ENCODE results near the gene RNF187.
"Not testable (repeated sequence)": the region's sequence is repeated elsewhere in the genome, so short reads cannot be mapped to it uniquely, and the experiment has no call there.

Gene RNF187

DNA sequence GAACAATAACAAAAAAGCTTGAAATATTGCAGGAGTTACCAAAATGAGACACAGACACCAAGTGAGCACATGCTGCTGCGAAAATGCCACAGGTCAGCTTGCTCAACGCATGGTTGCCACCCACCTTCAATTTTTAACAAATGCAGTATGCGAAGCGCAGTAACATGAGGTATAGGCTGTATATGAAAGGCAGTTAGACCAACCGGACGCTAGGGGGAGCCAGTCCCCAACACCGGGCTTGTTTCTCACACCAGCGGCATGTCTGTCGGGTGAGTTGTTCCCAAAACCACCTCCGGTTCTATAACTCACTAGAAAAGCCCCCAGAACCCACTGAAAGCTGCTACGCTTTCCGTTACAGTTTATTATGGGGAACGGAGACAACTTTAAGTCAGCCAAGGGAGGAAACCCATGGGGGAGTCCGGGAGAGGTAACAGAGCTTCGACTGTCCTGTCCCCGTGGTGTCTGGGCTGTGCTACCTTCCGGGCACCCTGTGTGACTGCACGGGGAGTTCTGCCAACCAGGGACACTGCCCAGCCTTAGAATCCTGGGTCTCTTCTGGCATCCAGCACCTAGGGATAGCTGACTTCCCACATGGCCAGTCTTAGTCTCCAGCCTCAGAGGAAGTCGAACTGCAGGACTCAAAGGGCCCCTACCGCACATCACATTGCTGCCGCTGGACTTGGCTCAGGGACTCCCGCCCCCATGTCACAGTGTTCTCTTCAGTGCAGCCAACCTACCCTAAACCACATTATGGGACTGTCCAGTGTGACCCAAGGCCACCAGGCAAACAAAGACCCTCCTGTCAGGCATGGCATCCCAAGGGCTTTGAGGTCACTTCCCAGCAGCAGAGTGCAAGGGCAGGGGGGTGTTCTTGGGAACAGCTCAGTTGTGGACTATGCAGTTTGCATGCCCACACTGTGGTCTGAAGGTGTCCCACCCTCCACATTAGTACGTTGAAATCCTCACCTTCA is 14.0 kb downstream of the RNF187 start:
- Histone ChIP-seq H3K9ac (ENCODE audit: low read depth, low read length) (peak overlapping the region; percentile 13), H3K9me3 (replicated peaks; ENCODE audit: low read length) (no peaks in the 10 kb centered on the region), H3K4me2 (ENCODE audit: low read length) (peak overlapping the region; percentile 71), H3K36me3 (ENCODE audit: insufficient read depth, low read length) (peaks cover 4% of the 10 kb centered on the region), H3K4me1 (ENCODE audit: control insufficient read depth, insufficient read depth, low read length) (peaks cover 7% of the 10 kb centered on the region), H3K4me3 (ENCODE audit: low read length) (peak overlapping the region; percentile 48), H3K27me3 (ENCODE audit: control insufficient read depth, insufficient read depth, low read length) (no peaks in the 10 kb centered on the region)

GRCh38 chr1:228502522-228502921 is 15.3 kb downstream of the RNF187 start:
- Histone ChIP-seq H3K27me3 (ENCODE audit: control insufficient read depth, insufficient read depth, low read length) (no peaks in the 10 kb centered on the region), H3K4me3 (ENCODE audit: low read length) (no peak overlapping the region), H3K9me3 (replicated peaks; ENCODE audit: low read length) (no peaks in the 10 kb centered on the region), H3K9ac (ENCODE audit: low read depth, low read length) (no peak overlapping the region), H3K4me1 (ENCODE audit: control insufficient read depth, insufficient read depth, low read length) (peaks cover 7% of the 10 kb centered on the region), H3K36me3 (ENCODE audit: insufficient read depth, low read length) (no peaks in the 10 kb centered on the region), H3K4me2 (ENCODE audit: low read length) (no peak overlapping the region)

- peaks cover 29% of the 10 kb centered on the region for H3K27me3 ChIP-seq (ENCODE audit: control insufficient read depth, insufficient read depth, low read length)
- not testable (repeated sequence) for H3K4me3 ChIP-seq (ENCODE audit: low read length); H3K36me3 ChIP-seq (ENCODE audit: insufficient read depth, low read length); H3K9ac ChIP-seq (ENCODE audit: low read depth, low read length); H3K4me1 ChIP-seq (ENCODE audit: control insufficient read depth, insufficient read depth, low read length); H3K4me2 ChIP-seq (ENCODE audit: low read length); H3K9me3 ChIP-seq (replicated peaks; ENCODE audit: low read length)
Measured at GRCh38 chr1:228505944-228506343, 18.8 kb downstream of the RNF187 start.

DNA sequence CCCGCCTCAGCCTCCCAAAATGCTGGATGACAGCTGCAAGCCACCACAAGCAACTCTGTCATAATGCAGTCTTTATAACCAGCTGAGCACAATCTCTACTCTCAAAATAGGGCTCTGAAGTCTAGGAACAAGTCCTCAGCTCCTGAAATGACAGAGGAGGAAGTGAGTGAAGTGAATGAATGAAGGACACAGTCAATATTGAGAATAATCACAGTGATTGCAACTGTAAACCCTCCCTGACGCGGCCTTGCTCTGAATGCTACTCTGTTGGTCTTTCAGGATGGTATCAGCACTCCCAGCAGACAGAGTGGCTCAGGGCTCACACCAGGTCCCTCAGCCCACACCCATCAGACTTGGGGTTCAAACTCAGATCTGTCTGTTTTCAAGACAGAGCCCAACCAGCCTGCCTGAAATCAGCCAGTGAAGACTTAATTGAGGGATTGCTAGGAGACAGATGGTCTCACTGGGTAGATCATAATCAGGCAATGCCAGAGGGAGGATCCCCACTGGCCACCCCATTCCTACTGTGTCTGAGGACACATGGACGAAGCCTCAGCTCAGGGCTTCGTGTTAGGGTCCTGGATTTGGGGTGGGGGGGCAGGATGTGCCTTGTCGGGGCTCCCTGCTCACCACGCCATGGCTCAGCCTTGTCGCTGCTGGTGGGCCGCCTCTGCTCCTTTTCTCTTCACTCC is 20.9 kb downstream of the RNF187 start:
- Histone ChIP-seq H3K36me3 (ENCODE audit: insufficient read depth, low read length) (no peaks in the 10 kb centered on the region), H3K4me1 (ENCODE audit: control insufficient read depth, insufficient read depth, low read length) (no peaks in the 10 kb centered on the region), H3K9ac (ENCODE audit: low read depth, low read length) (no peak overlapping the region)

DNA sequence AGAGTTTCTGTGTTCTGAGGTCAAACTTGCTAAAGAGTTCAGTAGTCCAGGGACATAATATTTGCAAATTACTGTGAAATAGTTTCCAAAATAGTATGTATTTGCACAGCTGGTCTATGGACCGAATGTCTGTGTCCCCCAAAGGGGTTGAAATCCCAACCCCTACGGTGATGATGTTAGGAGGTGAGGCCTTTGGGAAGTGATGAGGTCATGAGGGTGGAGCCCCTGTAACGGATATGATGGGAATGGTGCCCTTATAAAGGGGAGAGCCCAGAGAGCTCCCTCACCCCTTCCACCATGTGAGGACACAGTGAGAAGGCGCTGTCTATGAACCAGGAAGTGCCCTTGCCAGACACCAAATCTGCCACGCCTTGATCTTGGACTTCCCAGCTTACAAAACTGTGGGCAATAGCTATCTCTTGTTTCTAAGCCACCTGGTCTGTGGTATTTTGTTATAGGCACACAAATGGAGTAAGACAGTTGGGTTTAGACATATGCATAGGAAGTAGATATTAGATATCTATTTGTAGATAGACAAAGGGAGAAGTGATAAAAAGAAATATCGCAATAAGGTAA is 21.7 kb downstream of the RNF187 start:
- Histone ChIP-seq H3K4me2 (ENCODE audit: low read length) (no peak overlapping the region), H3K9ac (ENCODE audit: low read depth, low read length) (no peak overlapping the region), H3K4me3 (ENCODE audit: low read length) (no peak overlapping the region), H3K9me3 (replicated peaks; ENCODE audit: low read length) (peaks cover 3% of the 10 kb centered on the region), H3K4me1 (ENCODE audit: control insufficient read depth, insufficient read depth, low read length) (no peaks in the 10 kb centered on the region), H3K36me3 (ENCODE audit: insufficient read depth, low read length) (no peaks in the 10 kb centered on the region), H3K27me3 (ENCODE audit: control insufficient read depth, insufficient read depth, low read length) (peaks cover 52% of the 10 kb centered on the region)

More for the DNA sequence above, 20.9 kb downstream of the RNF187 start:
- Histone ChIP-seq H3K4me2 (ENCODE audit: low read length) (no peak overlapping the region), H3K4me3 (ENCODE audit: low read length) (no peak overlapping the region), H3K27me3 (ENCODE audit: control insufficient read depth, insufficient read depth, low read length) (peaks cover 46% of the 10 kb centered on the region), H3K9me3 (replicated peaks; ENCODE audit: low read length) (peaks cover 3% of the 10 kb centered on the region)

- Histone ChIP-seq H3K36me3 (ENCODE audit: insufficient read depth, low read length) (no peaks in the 10 kb centered on the region), H3K4me1 (ENCODE audit: control insufficient read depth, insufficient read depth, low read length) (no peaks in the 10 kb centered on the region), H3K27me3 (ENCODE audit: control insufficient read depth, insufficient read depth, low read length) (peaks cover 57% of the 10 kb centered on the region), H3K9ac (ENCODE audit: low read depth, low read length) (no peak overlapping the region), H3K9me3 (replicated peaks; ENCODE audit: low read length) (peaks cover 3% of the 10 kb centered on the region), H3K4me3 (ENCODE audit: low read length) (no peak overlapping the region), H3K4me2 (ENCODE audit: low read length) (no peak overlapping the region)
Measured at GRCh38 chr1:228510101-228510802, 23.1 kb downstream of the RNF187 start.

DNA sequence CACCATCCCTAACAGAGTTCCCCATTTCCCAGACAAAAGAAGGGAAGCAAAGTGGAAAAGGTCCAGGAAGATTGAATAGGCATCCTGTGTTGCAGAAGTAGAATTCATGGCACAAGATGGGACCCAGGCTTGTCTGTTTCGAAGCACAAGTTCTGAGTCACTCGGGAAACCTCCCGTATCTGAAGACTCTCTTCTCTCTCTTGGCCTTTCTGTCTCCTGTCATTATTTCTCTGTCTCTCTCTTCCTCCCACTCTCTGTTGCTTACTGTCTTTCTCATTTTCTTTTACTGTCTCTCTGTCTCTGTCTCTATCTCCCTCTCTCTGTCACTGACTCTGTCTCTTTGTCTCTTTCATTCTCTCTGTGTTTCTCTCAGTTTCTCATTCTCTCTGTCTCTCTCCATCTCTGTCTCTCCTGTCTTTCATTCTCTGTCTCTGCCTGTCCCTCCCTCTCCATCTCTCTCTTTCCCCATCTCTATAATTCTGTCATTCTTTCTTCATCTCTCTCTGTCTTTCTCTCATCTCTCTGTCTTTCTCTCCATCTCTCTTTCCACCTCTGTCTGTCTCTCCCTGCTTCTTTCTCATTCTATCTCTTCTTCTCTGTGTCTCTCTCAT is 23.7 kb downstream of the RNF187 start:
- Histone ChIP-seq H3K36me3 (ENCODE audit: insufficient read depth, low read length) (no peaks in the 10 kb centered on the region), H3K4me2 (ENCODE audit: low read length) (no peak overlapping the region), H3K4me3 (ENCODE audit: low read length) (no peak overlapping the region), H3K27me3 (ENCODE audit: control insufficient read depth, insufficient read depth, low read length) (peaks cover 63% of the 10 kb centered on the region), H3K9ac (ENCODE audit: low read depth, low read length) (no peak overlapping the region), H3K9me3 (replicated peaks; ENCODE audit: low read length) (peaks cover 3% of the 10 kb centered on the region), H3K4me1 (ENCODE audit: control insufficient read depth, insufficient read depth, low read length) (no peaks in the 10 kb centered on the region)

- H3K9ac ChIP-seq (ENCODE audit: low read depth, low read length), result no peak overlapping the region
- H3K4me2 ChIP-seq (ENCODE audit: low read length), result no peak overlapping the region
- no peaks in the 10 kb centered on the region for H3K36me3 ChIP-seq (ENCODE audit: insufficient read depth, low read length)
- H3K9me3 ChIP-seq (replicated peaks; ENCODE audit: low read length), result peaks cover 3% of the 10 kb centered on the region
- H3K4me1 ChIP-seq (ENCODE audit: control insufficient read depth, insufficient read depth, low read length), result no peaks in the 10 kb centered on the region
- H3K4me3 ChIP-seq (ENCODE audit: low read length), result no peak overlapping the region
- H3K27me3 ChIP-seq (ENCODE audit: control insufficient read depth, insufficient read depth, low read length), result peaks cover 72% of the 10 kb centered on the region
Measured at GRCh38 chr1:228511546-228512445, 24.6 kb downstream of the RNF187 start.

- peaks cover 82% of the 10 kb centered on the region for H3K27me3 ChIP-seq (ENCODE audit: control insufficient read depth, insufficient read depth, low read length)
- no peaks in the 10 kb centered on the region for H3K4me1 ChIP-seq (ENCODE audit: control insufficient read depth, insufficient read depth, low read length)
- no peak overlapping the region for H3K4me2 ChIP-seq (ENCODE audit: low read length)
- H3K4me3 ChIP-seq (ENCODE audit: low read length), result no peak overlapping the region
- H3K36me3 ChIP-seq (ENCODE audit: insufficient read depth, low read length), result no peaks in the 10 kb centered on the region
- H3K9me3 ChIP-seq (replicated peaks; ENCODE audit: low read length), result peaks cover 3% of the 10 kb centered on the region
- no peak overlapping the region for H3K9ac ChIP-seq (ENCODE audit: low read depth, low read length)
Measured at GRCh38 chr1:228512781-228513198, 25.6 kb downstream of the RNF187 start.

- Histone ChIP-seq H3K4me1 (ENCODE audit: control insufficient read depth, insufficient read depth, low read length) (no peaks in the 10 kb centered on the region), H3K4me2 (ENCODE audit: low read length) (no peak overlapping the region), H3K9ac (ENCODE audit: low read depth, low read length) (no peak overlapping the region), H3K27me3 (ENCODE audit: control insufficient read depth, insufficient read depth, low read length) (peaks cover 83% of the 10 kb centered on the region), H3K9me3 (replicated peaks; ENCODE audit: low read length) (peaks cover 3% of the 10 kb centered on the region), H3K36me3 (ENCODE audit: insufficient read depth, low read length) (no peaks in the 10 kb centered on the region), H3K4me3 (ENCODE audit: low read length) (no peak overlapping the region)
Measured at GRCh38 chr1:228513236-228513900, 26.2 kb downstream of the RNF187 start.

Data from skeletal muscle satellite cell (primary cell).